ENCODE data around the gene LSM3.
"Not testable (repeated sequence)": the region's sequence is repeated elsewhere in the genome, so short reads cannot be mapped to it uniquely, and the experiment has no call there.

The LSM3 gene

GRCh38 chr3:14225421-14225820 lies 46.8 kb downstream of the LSM3 start:
- Histone ChIP-seq H3K27me3 (replicated peaks; ENCODE audit: insufficient read depth, low read length) (no peaks in the 10 kb centered on the region), H3F3A (ENCODE audit: insufficient read depth, low read length) (no peaks in the 10 kb centered on the region), H3K79me2 (ENCODE audit: low read length) (no peaks in the 10 kb centered on the region), H4K20me1 (ENCODE audit: insufficient read depth, low read length) (no peaks in the 10 kb centered on the region), H3K27ac (ENCODE audit: low read length) (no peak overlapping the region), H3K4me1 (ENCODE audit: low read length) (no peaks in the 10 kb centered on the region), H3K9me2 (replicated peaks; ENCODE audit: insufficient read depth, low read length) (no peaks in the 10 kb centered on the region), H2AFZ (ENCODE audit: low read length) (no peak overlapping the region), H3K4me3 (ENCODE audit: low read length) (no peak overlapping the region), H3K9me3 (replicated peaks; ENCODE audit: insufficient read depth, low read length) (no peaks in the 10 kb centered on the region), H3K36me3 (replicated peaks; ENCODE audit: insufficient read depth, low read length) (no peaks in the 10 kb centered on the region), H3K4me2 (ENCODE audit: low read depth, low read length) (no peak overlapping the region), H3K9ac (ENCODE audit: low read length) (no peak overlapping the region)
- TF ChIP-seq CTCF (IDR thresholded peaks at IDR 0.05; ENCODE audit: low read length) (no peak), EZH2phosphoT487 (IDR thresholded peaks at IDR 0.05; ENCODE audit: low read length) (no peak), EZH2 (optimal IDR thresholded peaks at IDR 0.05; ENCODE audit: low read depth, low read length) (no peak)
- DNase-seq = no peak

- not testable (repeated sequence) for DNase-seq; H3K9ac ChIP-seq (ENCODE audit: low read length); H3K79me2 ChIP-seq (ENCODE audit: low read length); H3K9me3 ChIP-seq (replicated peaks; ENCODE audit: insufficient read depth, low read length); H3K4me3 ChIP-seq (ENCODE audit: low read length); H3K36me3 ChIP-seq (replicated peaks; ENCODE audit: insufficient read depth, low read length); H3K27me3 ChIP-seq (replicated peaks; ENCODE audit: insufficient read depth, low read length); H3F3A ChIP-seq (ENCODE audit: insufficient read depth, low read length); H3K4me1 ChIP-seq (ENCODE audit: low read length); H3K9me2 ChIP-seq (replicated peaks; ENCODE audit: insufficient read depth, low read length); H2AFZ ChIP-seq (ENCODE audit: low read length); H4K20me1 ChIP-seq (ENCODE audit: insufficient read depth, low read length); H3K4me2 ChIP-seq (ENCODE audit: low read depth, low read length); H3K27ac ChIP-seq (ENCODE audit: low read length)
Observed at GRCh38 chr3:14226351-14226750, 47.7 kb downstream of the LSM3 start.

- no peak overlapping the region for H3K27ac ChIP-seq (ENCODE audit: low read length)
- H3K79me2 ChIP-seq (ENCODE audit: low read length) = no peaks in the 10 kb centered on the region
- H3K4me3 ChIP-seq (ENCODE audit: low read length) = no peak overlapping the region
- H3K4me2 ChIP-seq (ENCODE audit: low read depth, low read length) = no peak overlapping the region
- H3K4me1 ChIP-seq (ENCODE audit: low read length) = no peaks in the 10 kb centered on the region
- no peaks in the 10 kb centered on the region for H3K9me2 ChIP-seq (replicated peaks; ENCODE audit: insufficient read depth, low read length)
- no peak for DNase-seq
- H3K27me3 ChIP-seq (replicated peaks; ENCODE audit: insufficient read depth, low read length) = no peaks in the 10 kb centered on the region
- no peak overlapping the region for H2AFZ ChIP-seq (ENCODE audit: low read length)
- H4K20me1 ChIP-seq (ENCODE audit: insufficient read depth, low read length) = no peaks in the 10 kb centered on the region
- H3K9ac ChIP-seq (ENCODE audit: low read length) = no peak overlapping the region
- H3K36me3 ChIP-seq (replicated peaks; ENCODE audit: insufficient read depth, low read length) = no peaks in the 10 kb centered on the region
- TF ChIP-seq EZH2 (optimal IDR thresholded peaks at IDR 0.05; ENCODE audit: low read depth, low read length) = no peak
- no peak for TF ChIP-seq CTCF (IDR thresholded peaks at IDR 0.05; ENCODE audit: low read length)
- no peak for TF ChIP-seq EZH2phosphoT487 (IDR thresholded peaks at IDR 0.05; ENCODE audit: low read length)
- no peaks in the 10 kb centered on the region for H3F3A ChIP-seq (ENCODE audit: insufficient read depth, low read length)
- H3K9me3 ChIP-seq (replicated peaks; ENCODE audit: insufficient read depth, low read length) = no peaks in the 10 kb centered on the region
Observed at GRCh38 chr3:14227856-14228255, 49.2 kb downstream of the LSM3 start.

- H3K36me3 ChIP-seq (replicated peaks; ENCODE audit: insufficient read depth, low read length) = no peaks in the 10 kb centered on the region
- H3K9ac ChIP-seq (ENCODE audit: low read length) = no peak overlapping the region
- H3K27ac ChIP-seq (ENCODE audit: low read length) = no peak overlapping the region
- H4K20me1 ChIP-seq (ENCODE audit: insufficient read depth, low read length) = no peaks in the 10 kb centered on the region
- TF ChIP-seq EZH2phosphoT487 (IDR thresholded peaks at IDR 0.05; ENCODE audit: low read length) (no peak), CTCF (IDR thresholded peaks at IDR 0.05; ENCODE audit: low read length) (no peak), EZH2 (optimal IDR thresholded peaks at IDR 0.05; ENCODE audit: low read depth, low read length) (no peak)
- H3K4me2 ChIP-seq (ENCODE audit: low read depth, low read length) = no peak overlapping the region
- H3K79me2 ChIP-seq (ENCODE audit: low read length) = no peaks in the 10 kb centered on the region
- no peaks in the 10 kb centered on the region for H3K9me2 ChIP-seq (replicated peaks; ENCODE audit: insufficient read depth, low read length)
- no peaks in the 10 kb centered on the region for H3K9me3 ChIP-seq (replicated peaks; ENCODE audit: insufficient read depth, low read length)
- H3F3A ChIP-seq (ENCODE audit: insufficient read depth, low read length) = no peaks in the 10 kb centered on the region
- H3K27me3 ChIP-seq (replicated peaks; ENCODE audit: insufficient read depth, low read length) = no peaks in the 10 kb centered on the region
- H3K4me3 ChIP-seq (ENCODE audit: low read length) = no peak overlapping the region
- DNase-seq = no peak
- H2AFZ ChIP-seq (ENCODE audit: low read length) = no peak overlapping the region
- no peaks in the 10 kb centered on the region for H3K4me1 ChIP-seq (ENCODE audit: low read length)
Observed at GRCh38 chr3:14228681-14229470, 50.3 kb downstream of the LSM3 start.

DNA sequence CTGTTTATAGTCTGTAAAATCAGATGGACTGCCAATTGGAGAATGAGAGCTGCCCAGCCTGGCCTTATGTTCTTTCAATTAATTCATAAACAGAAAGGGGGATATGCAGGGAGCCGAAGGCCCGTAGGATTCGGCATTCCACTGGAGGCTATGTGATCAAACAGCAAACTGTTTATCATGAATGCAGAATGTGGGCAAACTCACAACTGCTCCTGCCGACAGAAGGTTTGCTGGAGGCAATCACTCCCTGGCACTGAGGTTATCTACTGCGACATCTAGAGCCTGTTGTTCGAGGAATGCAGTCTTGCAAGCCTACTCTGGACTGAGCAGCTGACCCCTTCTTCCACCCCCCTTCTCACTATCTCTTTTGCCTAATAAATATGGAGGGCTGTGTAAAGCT lies 51.1 kb downstream of the LSM3 start:
- H3K27ac ChIP-seq (ENCODE audit: low read length); H2AFZ ChIP-seq (ENCODE audit: low read length); H3K4me3 ChIP-seq (ENCODE audit: low read length); H3K9me2 ChIP-seq (replicated peaks; ENCODE audit: insufficient read depth, low read length); H3F3A ChIP-seq (ENCODE audit: insufficient read depth, low read length); H3K27me3 ChIP-seq (replicated peaks; ENCODE audit: insufficient read depth, low read length); H3K4me1 ChIP-seq (ENCODE audit: low read length); H3K79me2 ChIP-seq (ENCODE audit: low read length); H3K9me3 ChIP-seq (replicated peaks; ENCODE audit: insufficient read depth, low read length); H3K4me2 ChIP-seq (ENCODE audit: low read depth, low read length); H3K9ac ChIP-seq (ENCODE audit: low read length); H3K36me3 ChIP-seq (replicated peaks; ENCODE audit: insufficient read depth, low read length); DNase-seq; H4K20me1 ChIP-seq (ENCODE audit: insufficient read depth, low read length): not testable (repeated sequence)
